ENCODE data around the gene CXXC4. TPM values are rescaled to one million over a fixed set of nuclear protein-coding genes. Genes with fewer than 3 reads are reported as not detected.

Gene CXXC4
- total RNA-seq, 2 donors from 2014 or later = 0.79 to 1.5 TPM

DNA sequence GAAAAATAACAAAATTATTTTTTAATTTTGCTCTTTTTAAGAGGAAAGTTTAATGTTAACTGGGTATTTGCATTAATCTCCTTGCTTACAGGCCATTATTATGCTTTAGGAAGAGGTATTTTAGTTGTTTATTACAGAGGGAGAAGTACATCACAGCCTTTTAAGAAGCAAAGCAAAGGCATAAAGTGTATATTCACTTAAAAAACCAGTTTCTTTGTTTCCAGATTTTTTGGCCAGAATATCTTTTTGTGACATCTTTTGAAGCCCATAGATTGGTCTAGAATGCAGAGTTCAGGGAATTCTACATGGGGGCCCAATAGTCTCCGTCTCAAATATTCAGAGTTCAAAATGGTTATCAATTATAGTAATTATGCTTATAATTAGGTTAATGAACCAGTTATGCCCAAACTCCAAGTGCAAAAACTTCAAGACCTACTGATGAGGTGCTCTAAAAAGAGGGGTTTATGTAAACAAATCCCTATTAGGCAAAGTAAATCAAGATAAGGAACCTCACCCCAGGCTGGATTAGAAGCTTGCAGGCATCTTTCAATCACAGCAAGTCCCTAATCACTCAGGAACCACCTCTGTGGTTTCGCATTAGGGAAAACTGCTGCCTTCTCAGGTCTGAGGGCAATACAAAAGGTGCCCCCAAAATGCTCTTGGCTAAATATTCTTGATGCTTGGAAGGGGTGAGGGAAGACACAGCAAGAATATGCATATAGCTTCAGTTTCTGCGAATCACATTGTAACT is 1.4 kb downstream of the CXXC4 start:
- Histone ChIP-seq H3K9me3 (no peaks in the 10 kb centered on the region), H3K27ac (no peak overlapping the region), H3K36me3 (no peaks in the 10 kb centered on the region), H3K4me1 (peaks cover 3% of the 10 kb centered on the region), H3K4me3 (no peak overlapping the region), H3K9ac (ENCODE audit: low read depth in 2 of 2, low read length in 2 of 2) (no peak overlapping the region), H3K27me3 (no peaks in the 10 kb centered on the region)
- DNase-seq = no peak
- intact Hi-C loops (cut with DNase I) = no loop called here
- TF ChIP-seq, protein P1, sequence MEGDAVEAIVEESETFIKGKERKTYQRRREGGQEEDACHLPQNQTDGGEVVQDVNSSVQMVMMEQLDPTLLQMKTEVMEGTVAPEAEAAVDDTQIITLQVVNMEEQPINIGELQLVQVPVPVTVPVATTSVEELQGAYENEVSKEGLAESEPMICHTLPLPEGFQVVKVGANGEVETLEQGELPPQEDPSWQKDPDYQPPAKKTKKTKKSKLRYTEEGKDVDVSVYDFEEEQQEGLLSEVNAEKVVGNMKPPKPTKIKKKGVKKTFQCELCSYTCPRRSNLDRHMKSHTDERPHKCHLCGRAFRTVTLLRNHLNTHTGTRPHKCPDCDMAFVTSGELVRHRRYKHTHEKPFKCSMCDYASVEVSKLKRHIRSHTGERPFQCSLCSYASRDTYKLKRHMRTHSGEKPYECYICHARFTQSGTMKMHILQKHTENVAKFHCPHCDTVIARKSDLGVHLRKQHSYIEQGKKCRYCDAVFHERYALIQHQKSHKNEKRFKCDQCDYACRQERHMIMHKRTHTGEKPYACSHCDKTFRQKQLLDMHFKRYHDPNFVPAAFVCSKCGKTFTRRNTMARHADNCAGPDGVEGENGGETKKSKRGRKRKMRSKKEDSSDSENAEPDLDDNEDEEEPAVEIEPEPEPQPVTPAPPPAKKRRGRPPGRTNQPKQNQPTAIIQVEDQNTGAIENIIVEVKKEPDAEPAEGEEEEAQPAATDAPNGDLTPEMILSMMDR (IDR thresholded peaks at IDR 0.05) = no peak

DNA sequence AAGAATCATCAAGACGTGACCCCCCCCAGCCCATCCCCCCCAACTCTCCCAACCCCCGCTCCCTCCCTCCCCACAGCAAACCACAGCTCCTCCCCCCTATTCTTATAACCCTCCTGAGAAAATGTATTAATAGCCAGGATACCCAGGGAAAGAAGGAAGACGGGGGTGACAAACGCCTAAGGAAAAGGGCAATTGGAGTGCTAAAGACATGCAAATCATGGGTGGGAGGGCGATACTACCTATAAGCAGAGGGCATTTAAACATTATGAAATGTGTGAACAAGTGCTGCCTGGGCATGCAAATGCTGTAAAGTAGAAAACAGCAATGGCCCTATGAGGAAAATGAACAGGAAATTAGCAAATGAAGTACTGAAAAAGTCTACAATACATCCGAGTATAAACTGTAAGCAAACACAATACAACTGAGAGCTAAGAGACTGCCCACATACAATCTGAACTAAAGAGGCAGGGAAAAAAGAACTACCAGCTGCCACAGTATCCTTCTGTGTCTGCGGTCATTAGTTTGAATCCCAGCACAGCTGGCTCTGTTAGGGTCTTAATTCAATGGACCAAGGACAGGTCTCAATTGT is 2.4 kb downstream of the CXXC4 start:
- peak; percentile 23 for DNase-seq
- Histone ChIP-seq H3K27me3 (no peaks in the 10 kb centered on the region), H3K9me3 (no peaks in the 10 kb centered on the region), H3K36me3 (no peaks in the 10 kb centered on the region), H3K27ac (peak overlapping the region; percentile 58), H3K9ac (ENCODE audit: low read depth in 2 of 2, low read length in 2 of 2) (no peak overlapping the region), H3K4me1 (peaks cover 3% of the 10 kb centered on the region), H3K4me3 (peak overlapping the region; percentile 57)
- TF ChIP-seq, protein P1 (IDR thresholded peaks at IDR 0.05) = no peak
- intact Hi-C loops (cut with DNase I) = no loop called here

DNA sequence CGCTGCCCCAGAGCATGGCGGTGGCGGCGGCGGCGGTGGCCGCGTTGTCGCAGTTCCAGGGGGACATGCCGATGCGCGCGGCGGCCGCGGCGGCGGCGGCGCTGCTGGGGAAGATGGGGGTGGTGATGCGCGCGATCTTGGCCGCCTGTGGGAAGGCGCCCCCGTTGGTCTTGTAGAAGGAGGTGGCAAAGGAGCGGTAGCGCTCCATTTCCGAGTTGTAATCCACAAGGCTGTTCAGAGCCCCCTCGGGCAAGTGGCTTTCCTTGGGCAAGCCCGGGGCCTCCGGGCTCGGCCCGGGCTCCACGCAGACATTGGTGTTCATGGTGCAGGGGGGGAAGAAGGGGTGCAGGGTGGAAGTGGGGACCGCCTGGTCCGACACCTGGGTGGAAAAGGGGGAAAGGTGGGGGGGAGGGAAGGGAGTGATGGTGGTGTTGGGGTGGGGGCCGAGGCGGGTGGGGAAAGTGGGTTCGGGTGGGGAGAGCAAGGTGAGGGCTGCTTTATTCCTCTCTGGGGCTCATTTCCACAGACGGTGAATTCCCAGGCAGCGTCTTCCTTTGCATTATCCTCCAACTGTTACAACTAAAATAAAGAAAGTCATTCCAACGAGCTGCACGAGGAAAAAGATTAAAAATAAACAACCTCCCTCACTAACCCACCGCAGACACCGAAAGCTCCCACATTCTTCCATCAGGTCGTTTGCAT is 3.1 kb downstream of the CXXC4 start:
- H3K4me1 ChIP-seq = peaks cover 3% of the 10 kb centered on the region
- no peaks in the 10 kb centered on the region for H3K9me3 ChIP-seq
- peak overlapping the region; percentile 45 for H3K27ac ChIP-seq
- no peaks in the 10 kb centered on the region for H3K36me3 ChIP-seq
- TF ChIP-seq, protein P1 (IDR thresholded peaks at IDR 0.05) = no peak
- peak overlapping the region; percentile 57 for H3K4me3 ChIP-seq
- intact Hi-C loops (cut with DNase I) = no loop called here
- H3K27me3 ChIP-seq = no peaks in the 10 kb centered on the region
- peak; percentile 47 for DNase-seq
- peak overlapping the region; percentile 35 to 56 for H3K9ac ChIP-seq (ENCODE audit: low read depth in 2 of 2, low read length in 2 of 2)

DNA sequence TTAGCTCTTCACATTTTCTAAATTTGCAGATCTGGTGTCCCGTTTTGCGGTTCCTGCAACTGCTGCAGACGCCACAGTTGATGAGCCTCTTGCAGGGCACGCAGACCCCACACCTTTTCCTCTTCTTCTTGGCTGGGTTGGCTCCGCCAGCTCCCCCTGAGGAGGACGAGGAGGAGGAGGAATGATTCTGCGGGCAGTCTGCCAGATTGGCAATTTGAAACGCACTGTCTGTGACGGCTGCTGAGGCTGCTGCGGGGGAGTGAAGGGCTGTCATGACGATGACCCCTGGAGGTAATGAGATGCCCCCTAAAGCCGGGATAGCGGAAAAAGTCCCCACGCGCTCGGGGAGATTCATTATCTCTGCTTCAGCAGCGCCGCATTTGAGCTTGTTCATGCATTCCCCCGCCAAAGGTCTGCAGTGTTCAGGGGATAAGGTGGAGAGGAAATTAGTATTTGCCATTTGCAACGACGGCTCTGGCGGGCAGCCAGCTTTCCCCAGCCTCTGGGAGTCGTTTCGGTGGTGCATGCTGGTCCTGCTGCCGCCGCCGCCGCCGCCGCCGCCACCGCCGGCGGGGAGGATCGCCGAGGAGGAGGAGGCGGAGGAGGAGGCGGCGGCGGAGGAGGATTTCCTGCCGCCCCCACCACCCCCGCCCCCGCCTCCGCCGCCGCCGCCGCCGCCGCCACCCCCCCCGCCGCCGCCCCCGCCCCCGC is 3.8 kb downstream of the CXXC4 start:
- H3K9me3 ChIP-seq = no peaks in the 10 kb centered on the region
- peak overlapping the region; percentile 8 to 63 for H3K9ac ChIP-seq (ENCODE audit: low read depth in 2 of 2, low read length in 2 of 2)
- intact Hi-C loops (cut with DNase I) = no loop called here
- peak overlapping the region; percentile 57 for H3K4me3 ChIP-seq
- H3K36me3 ChIP-seq = no peaks in the 10 kb centered on the region
- no peaks in the 10 kb centered on the region for H3K27me3 ChIP-seq
- peak; percentile 69 for DNase-seq
- TF ChIP-seq, protein P1 (IDR thresholded peaks at IDR 0.05) = no peak
- peak overlapping the region; percentile 62 for H3K27ac ChIP-seq
- H3K4me1 ChIP-seq = peaks cover 3% of the 10 kb centered on the region

DNA sequence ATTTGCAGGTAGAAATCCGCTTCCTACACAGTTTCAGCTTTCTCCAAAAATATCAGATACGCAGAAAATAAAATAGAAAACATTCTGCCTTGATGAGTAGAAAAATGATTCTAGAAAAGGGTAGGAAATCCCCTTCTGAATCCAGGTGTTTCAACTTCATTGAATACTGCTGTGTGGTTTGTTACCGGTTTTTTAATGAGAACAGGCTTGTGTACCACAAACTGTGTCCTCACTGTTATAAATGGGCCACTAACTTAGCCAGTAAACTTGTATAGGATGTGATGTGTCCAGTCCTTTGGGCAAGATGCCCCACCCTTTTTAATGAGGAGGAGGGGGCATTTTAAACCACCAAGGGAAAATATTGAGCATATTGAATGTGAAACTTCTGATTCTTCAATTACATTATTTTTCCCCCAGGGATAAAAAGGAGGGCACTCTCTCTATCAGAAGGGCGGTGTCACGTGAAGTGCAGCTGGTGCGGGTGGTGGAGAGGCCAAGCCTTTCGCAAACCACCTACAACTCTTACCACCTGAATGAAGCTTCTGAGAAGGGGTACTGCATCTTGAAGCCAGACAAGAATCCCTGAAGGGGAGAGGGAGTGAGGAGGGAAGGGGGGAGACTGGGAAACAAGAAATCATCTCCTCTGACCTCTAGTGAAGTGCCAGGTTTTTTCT is 4.5 kb downstream of the CXXC4 start:
- peak overlapping the region; percentile 57 for H3K4me3 ChIP-seq
- intact Hi-C loops (cut with DNase I) = no loop called here
- peak overlapping the region; percentile 62 for H3K27ac ChIP-seq
- no peaks in the 10 kb centered on the region for H3K27me3 ChIP-seq
- H3K4me1 ChIP-seq = no peaks in the 10 kb centered on the region
- peak; percentile 41 for DNase-seq
- no peaks in the 10 kb centered on the region for H3K36me3 ChIP-seq
- TF ChIP-seq, protein P1 (IDR thresholded peaks at IDR 0.05) = no peak
- H3K9me3 ChIP-seq = no peaks in the 10 kb centered on the region
- H3K9ac ChIP-seq (ENCODE audit: low read depth in 2 of 2, low read length in 2 of 2) = peak overlapping the region in 1 of 2 donors; percentile 63
